ENCODE results near the gene CASP2. TPM values are rescaled to one million over a fixed set of nuclear protein-coding genes. Genes with fewer than 3 reads are reported as not detected.

The CASP2 gene
- polyA plus RNA-seq, 3 donors = 7.9 to 30.2 (median 12.2) TPM

GRCh38 chr7:143321242-143321641 lies 33.1 kb downstream of the CASP2 start:
- Mint-ChIP-seq H3K4me1 (peaks cover 56% of the 10 kb centered on the region), H3K36me3 (no peaks in the 10 kb centered on the region), H3K9me3 (peaks cover 0 to 1% (median 0%) of the 10 kb centered on the region in 7 donors), H3K27me3 (ENCODE audit: low read depth in 3 of 3) (peaks cover 0 to 12% (median 5%) of the 10 kb centered on the region in 3 donors), H3K4me3 (no peak overlapping the region), H3K27ac (peak overlapping the region in 1 of 7 donors; percentile 25)
- Histone ChIP-seq H3K9me3 (replicated peaks in 1 of 2; ENCODE audit: control insufficient read depth in 1 of 2, insufficient read depth in 1 of 2, low read length in 2 of 2) (no peaks in the 10 kb centered on the region), H3K4me2 (replicated peaks; ENCODE audit: extremely low read depth, low read length, poor library complexity, severe bottlenecking) (no peak overlapping the region), H3K36me3 (replicated peaks in 1 of 2; ENCODE audit: control insufficient read depth in 1 of 2, insufficient read depth in 2 of 2, low read length in 2 of 2) (no peaks in the 10 kb centered on the region), H3K27me3 (ENCODE audit: control insufficient read depth in 2 of 2, insufficient read depth in 2 of 2, low read length in 2 of 2) (no peaks in the 10 kb centered on the region), H3K27ac (ENCODE audit: low read depth in 1 of 2, low read length in 2 of 2) (no peak overlapping the region), H3K79me2 (ENCODE audit: insufficient read depth, low read length) (no peaks in the 10 kb centered on the region), H3K4me3 (replicated peaks in 1 of 3; ENCODE audit: low read depth in 2 of 3, low read length in 3 of 3) (no peak overlapping the region), H3K9ac (ENCODE audit: insufficient read depth, low read length, poor library complexity, severe bottlenecking) (no peak overlapping the region), H4K20me1 (ENCODE audit: insufficient read depth, low read length) (no peaks in the 10 kb centered on the region), H2AFZ (ENCODE audit: insufficient read depth, low read depth, low read length, poor library complexity, severe bottlenecking) (no peak overlapping the region), H3K4me1 (ENCODE audit: control insufficient read depth in 1 of 2, insufficient read depth in 2 of 2, low read length in 2 of 2) (peaks cover 38 to 42% of the 10 kb centered on the region in 2 donors)
- TF ChIP-seq, protein P1, sequence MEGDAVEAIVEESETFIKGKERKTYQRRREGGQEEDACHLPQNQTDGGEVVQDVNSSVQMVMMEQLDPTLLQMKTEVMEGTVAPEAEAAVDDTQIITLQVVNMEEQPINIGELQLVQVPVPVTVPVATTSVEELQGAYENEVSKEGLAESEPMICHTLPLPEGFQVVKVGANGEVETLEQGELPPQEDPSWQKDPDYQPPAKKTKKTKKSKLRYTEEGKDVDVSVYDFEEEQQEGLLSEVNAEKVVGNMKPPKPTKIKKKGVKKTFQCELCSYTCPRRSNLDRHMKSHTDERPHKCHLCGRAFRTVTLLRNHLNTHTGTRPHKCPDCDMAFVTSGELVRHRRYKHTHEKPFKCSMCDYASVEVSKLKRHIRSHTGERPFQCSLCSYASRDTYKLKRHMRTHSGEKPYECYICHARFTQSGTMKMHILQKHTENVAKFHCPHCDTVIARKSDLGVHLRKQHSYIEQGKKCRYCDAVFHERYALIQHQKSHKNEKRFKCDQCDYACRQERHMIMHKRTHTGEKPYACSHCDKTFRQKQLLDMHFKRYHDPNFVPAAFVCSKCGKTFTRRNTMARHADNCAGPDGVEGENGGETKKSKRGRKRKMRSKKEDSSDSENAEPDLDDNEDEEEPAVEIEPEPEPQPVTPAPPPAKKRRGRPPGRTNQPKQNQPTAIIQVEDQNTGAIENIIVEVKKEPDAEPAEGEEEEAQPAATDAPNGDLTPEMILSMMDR (IDR thresholded peaks at IDR 0.05) = no peak
- intact Hi-C loops (cut with micrococcal nuclease) = loop anchor here in 1 of 2 donors (10.0 kb wide), 1 partner anchor 94 kb away; no protein-coding TSS in a partner anchor
- WGBS (ENCODE audit: insufficient coverage) = 98% methylated on average over 9 of the region's 10 CpGs
- no peak for DNase-seq

GRCh38 chr7:143321734-143322133 lies 33.6 kb downstream of the CASP2 start:
- Histone ChIP-seq H3K4me3 (replicated peaks in 1 of 3; ENCODE audit: low read depth in 2 of 3, low read length in 3 of 3) (no peak overlapping the region), H3K4me1 (ENCODE audit: control insufficient read depth in 1 of 2, insufficient read depth in 2 of 2, low read length in 2 of 2) (peaks cover 34 to 37% of the 10 kb centered on the region in 2 donors), H3K9me3 (replicated peaks in 1 of 2; ENCODE audit: control insufficient read depth in 1 of 2, insufficient read depth in 1 of 2, low read length in 2 of 2) (no peaks in the 10 kb centered on the region), H2AFZ (ENCODE audit: insufficient read depth, low read depth, low read length, poor library complexity, severe bottlenecking) (no peak overlapping the region), H4K20me1 (ENCODE audit: insufficient read depth, low read length) (no peaks in the 10 kb centered on the region), H3K27me3 (ENCODE audit: control insufficient read depth in 2 of 2, insufficient read depth in 2 of 2, low read length in 2 of 2) (no peaks in the 10 kb centered on the region), H3K79me2 (ENCODE audit: insufficient read depth, low read length) (no peaks in the 10 kb centered on the region), H3K4me2 (replicated peaks; ENCODE audit: extremely low read depth, low read length, poor library complexity, severe bottlenecking) (no peak overlapping the region), H3K36me3 (replicated peaks in 1 of 2; ENCODE audit: control insufficient read depth in 1 of 2, insufficient read depth in 2 of 2, low read length in 2 of 2) (no peaks in the 10 kb centered on the region), H3K27ac (ENCODE audit: low read depth in 1 of 2, low read length in 2 of 2) (no peak overlapping the region), H3K9ac (ENCODE audit: insufficient read depth, low read length, poor library complexity, severe bottlenecking) (no peak overlapping the region)
- intact Hi-C loops (cut with micrococcal nuclease) = loop anchor here in 1 of 2 donors (10.0 kb wide), 1 partner anchor 93 kb away; no protein-coding TSS in a partner anchor
- DNase-seq = peak; percentile 38 to 66 (median 63)
- no peaks in the 10 kb centered on the region for H3K36me3 Mint-ChIP-seq
- H3K27me3 Mint-ChIP-seq (ENCODE audit: low read depth in 3 of 3) = peaks cover 0 to 12% (median 5%) of the 10 kb centered on the region in 3 donors
- TF ChIP-seq, protein P1 (IDR thresholded peaks at IDR 0.05) = peak; percentile 31
- peaks cover 51% of the 10 kb centered on the region for H3K4me1 Mint-ChIP-seq
- H3K9me3 Mint-ChIP-seq = peaks cover 0 to 1% (median 0%) of the 10 kb centered on the region in 7 donors
- 94% methylated on average over 4 of the region's 4 CpGs for WGBS (ENCODE audit: insufficient coverage)
- H3K27ac Mint-ChIP-seq = no peak overlapping the region
- no peak overlapping the region for H3K4me3 Mint-ChIP-seq

Data from CD14-positive monocyte (primary cell).